ENCODE data around the gene GRAMD1A. TPM values are rescaled to one million over a fixed set of nuclear protein-coding genes. Genes with fewer than 3 reads are reported as not detected.
"Not testable (repeated sequence)": the region's sequence is repeated elsewhere in the genome, so short reads cannot be mapped to it uniquely, and the experiment has no call there.

The GRAMD1A gene
- total RNA-seq, 1 experiment from 2014 or later = 24.8 TPM

DNA sequence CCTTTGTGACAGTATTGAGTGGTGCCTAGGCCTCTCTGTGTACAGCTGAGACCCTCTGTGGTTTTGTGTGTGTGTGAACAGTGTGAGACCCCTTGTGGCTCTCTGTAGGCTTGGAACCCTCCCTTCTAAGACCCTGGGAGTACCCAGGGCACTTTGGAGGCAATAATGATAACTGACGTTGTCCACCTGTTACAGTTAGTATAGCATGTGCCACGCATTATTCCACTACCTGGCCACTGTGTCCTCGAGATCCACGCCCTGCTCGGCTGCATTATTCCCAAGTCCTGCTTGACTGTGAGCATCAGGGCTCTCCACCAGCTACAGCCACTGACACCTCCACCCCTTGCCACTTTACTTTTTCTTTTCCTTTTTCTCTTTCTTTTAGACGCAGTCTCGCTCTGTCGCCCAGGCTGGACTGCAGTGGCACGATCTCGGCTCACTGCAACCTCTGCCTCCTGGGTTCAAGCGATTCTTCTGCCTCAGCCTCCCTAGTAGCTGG lies 2.0 kb downstream of the GRAMD1A start:
- DNase-seq (ENCODE audit: low spot score) = no peak

DNA sequence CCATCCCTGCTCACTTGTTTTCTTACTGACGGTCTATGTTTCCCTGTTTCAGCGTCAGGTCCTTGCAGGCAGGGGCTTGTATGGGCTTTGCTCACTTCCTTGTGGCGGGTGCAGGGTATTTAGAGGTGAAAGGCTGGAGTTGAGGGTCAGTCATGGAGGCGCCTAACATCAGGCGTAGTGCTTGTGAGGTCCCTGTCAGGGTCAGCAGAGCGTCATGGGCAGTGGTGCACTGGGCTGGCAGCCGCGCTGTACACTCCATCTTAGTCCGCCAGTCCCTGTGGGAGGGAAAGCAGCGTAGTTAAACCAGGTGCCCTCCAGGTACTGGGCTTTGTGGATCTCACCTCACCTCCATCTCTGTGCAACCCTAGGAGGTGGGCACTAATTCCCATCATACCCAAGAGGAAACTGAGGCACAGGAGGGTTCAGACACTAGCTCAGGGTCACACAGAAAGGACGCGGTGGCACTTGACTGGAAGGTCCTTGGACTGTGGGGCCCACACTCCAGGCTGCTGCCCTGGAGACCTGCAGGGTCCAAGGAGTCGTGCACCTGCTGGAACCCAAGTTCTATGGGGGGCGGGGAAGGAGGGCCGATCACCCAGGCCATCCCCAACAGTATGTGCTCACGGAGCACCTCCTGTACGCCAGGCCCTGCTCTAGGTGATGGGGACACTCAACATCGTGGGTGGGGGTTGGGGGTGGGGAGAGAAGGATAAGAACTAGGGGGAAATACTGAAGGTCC lies 4.6 kb downstream of the GRAMD1A start:
- DNase-seq (ENCODE audit: low spot score) = no peak

DNA sequence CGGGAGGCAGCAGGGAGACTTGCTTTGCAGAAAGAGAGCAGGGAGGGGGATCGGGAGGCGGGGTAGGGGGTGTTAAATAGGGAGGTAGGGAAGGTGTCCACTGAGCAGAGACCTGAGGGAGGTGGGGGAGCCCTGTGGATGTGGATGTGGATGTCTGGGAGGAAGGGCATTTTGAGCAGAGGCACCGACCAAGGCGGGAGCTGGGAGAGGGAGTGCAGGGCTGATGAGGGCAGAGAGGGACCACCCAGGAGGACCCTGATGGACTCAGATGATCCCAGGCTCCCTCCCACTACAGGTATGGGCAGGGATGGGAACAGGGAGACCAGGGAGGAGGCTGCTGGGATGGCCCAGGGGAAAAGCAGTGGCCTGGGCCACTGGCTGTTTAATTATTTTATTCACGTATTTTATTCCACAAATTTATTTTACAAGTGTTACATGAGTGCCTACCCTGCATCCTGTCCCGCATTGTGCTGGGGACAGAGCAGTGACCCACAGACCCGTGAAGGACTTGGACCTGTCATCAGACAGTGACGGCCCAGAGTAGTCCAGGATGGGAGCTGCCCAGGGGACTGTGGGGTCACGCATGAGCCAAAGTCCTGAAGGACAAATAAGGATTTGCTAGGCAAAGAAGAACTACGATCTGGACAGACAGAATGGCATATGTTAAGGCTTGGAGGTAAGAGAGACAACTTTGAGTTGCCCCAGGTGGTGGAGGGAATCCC lies 5.3 kb downstream of the GRAMD1A start:
- DNase-seq (ENCODE audit: low spot score) = no peak

DNA sequence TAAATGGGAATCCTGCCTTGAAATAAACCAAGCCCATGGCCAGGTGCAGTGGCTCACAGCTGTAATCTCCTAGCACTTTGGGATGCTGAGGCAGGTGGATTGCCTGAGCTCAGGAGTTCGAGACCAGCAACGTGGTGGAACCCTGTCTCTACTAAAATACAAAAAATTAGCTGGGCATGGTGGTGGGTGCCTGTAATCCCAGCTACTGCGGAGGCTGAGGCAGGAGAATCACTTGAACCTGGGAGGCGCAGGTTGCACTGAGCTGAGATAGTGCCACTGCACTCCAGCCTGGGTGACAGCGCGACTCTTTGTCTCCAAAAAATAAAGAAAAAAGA lies 5.9 kb downstream of the GRAMD1A start:
- DNase-seq (ENCODE audit: low spot score) = not testable (repeated sequence)

DNA sequence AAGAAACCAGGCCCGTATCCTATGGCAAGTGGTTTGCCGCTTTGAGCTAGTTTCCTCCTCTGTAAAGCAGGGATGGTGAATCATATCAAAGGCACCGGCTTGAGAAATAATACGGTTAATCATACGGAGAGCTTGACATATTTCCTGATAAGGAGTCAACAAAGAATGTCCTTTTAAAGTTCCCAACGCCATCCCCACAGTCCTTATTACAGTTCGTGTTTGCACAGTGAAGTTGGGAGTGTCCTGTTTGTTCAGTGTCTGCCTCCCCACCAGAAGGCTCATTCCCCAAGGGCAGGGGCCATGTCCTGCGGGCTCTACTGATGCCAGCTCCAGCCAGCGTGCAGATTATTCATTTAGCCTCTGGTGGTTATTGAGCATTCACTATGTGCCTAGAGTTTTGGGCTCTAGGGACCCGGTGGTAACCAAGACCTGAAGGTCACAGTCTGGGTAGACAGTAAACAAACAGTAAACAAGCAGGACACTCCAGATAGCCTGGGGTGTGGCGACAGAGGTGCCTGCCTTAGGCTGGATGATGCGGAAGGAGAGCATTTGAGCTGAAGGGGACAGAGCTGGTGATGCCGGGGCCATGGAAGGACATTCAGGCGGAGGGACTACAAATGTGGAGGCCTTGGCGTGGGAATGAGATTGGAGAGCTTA lies 6.3 kb downstream of the GRAMD1A start:
- DNase-seq (ENCODE audit: low spot score) = peak; percentile 96

DNA sequence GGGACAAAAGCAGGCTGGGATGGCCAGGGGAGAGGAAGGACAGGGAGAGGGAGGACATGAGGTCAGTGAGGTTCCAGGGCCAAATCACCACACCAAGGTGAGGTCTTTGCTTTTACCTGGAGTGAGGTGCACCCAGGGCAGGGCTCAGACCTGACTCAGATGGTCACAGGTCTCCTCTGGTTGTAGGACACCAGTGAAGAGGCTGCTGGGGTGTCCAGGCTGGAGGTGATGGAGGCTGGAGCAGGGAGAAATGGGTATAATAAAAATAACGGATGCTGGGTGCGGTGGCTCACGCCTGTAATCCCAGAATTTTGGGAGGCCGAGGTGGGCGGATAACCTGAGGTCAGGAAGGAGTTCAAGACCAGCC lies 6.9 kb downstream of the GRAMD1A start:
- DNase-seq (ENCODE audit: low spot score) = no peak

DNA sequence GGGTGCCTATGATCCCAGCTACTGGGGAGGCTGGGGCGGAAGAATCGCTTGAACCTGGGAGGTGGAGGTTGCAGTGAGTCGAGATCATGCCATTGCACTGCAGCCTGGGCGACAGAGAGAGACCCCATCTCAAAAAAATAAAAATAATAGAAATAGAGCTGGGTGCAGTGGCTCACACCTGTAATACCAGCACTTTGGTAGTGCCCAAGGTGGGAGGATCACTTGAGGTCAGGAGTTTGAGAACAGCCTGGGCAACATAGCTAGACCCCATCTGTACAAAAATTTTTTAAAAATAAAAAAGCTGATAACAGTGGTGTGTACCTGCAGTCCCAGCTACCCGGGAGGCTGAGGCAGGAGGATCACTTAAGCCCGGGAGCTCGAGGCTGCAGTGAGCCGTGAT lies 7.3 kb downstream of the GRAMD1A start:
- DNase-seq (ENCODE audit: low spot score) = not testable (repeated sequence)

DNA sequence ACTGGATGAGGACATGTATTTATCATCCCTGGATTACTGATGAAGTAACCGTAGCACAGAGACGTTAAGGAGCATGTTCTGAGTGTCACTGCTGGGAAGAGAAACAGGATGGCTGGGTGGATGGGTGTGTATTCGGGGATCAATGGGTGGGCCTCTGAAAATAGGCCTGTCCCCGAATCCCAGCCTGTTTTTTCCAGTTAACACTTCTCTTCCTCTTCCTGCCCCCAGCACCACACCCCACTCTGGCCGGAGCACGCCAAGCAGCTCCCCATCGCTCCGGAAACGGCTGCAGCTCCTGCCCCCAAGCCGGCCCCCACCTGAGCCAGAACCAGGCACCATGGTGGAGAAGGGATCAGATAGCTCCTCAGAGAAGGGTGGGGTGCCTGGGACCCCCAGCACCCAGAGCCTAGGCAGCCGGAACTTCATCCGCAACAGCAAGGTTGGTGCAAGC lies 8.8 kb downstream of the GRAMD1A start:
- DNase-seq (ENCODE audit: low spot score) = no peak

DNA sequence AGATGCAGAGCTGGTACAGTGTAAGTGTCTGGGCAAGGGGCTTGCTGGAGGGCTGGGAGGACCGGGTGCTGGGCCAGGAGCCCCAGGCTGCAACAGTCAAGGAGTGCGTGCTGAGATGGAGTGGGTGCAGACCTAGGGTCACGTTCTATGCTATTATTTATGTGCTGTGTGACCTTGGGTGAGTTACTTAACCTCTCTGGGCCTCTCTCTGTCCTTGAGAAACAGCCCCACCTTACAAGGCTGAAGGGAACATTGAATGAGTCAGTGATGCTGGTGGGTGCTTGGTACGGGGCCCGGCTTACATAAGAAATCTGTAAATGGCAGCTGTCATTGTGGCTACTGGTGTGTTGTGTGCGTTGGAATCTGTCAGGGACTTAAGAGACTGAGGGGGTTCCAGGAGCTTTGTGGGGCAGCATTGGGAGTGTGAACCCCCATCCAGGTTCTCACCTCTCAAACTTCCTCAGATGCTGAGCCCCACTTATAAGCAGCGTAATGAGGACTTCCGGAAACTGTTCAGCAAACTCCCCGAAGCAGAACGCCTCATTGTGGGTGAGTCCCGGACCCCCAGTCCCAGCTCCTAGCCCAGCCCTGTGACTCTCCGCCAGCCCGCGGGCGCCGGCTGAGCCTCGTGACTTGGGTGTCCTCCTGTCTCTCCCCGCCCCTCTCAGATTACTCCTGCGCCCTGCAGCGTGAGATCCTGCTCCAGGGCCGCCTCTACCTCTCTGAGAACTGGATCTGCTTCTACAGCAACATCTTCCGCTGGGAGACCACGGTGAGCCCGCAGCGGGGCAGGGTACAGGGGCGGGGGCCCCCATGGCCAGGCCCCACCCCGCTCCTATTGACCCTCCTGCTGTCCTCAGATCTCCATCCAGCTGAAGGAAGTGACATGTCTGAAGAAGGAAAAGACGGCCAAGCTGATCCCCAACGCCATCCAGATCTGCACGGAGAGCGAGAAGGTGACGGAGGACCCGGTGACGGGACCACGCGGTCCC lies 9.6 kb downstream of the GRAMD1A start:
- DNase-seq (ENCODE audit: low spot score) = no peak

DNA sequence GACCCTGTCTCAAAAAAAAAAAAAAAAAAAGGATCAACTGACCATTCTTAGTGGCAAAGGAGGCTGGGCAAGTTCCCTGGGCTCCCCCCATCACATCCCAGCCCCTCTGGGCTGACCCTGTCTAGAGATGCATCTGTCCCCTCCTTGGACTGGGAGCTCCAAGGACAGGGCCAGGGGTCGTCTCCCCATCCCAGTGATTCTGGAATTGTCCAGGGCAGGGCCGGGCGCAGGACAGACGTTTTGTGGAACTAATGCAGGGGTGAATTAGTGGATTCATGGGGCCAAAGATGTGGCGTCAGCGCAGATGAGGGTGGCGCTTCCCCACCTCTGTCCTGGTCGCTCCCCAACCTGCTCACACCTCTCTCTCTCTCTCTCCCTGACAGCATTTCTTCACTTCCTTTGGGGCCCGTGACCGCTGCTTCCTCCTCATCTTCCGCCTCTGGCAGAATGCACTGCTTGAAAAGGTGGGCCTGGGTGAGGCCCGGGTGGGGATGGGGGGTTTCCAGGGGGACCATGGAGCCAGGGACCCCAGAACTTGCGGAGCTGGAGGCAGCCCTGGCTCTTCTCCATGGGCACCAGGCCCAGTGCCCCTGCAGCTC lies 11.1 kb downstream of the GRAMD1A start:
- DNase-seq (ENCODE audit: low spot score) = no peak

DNA sequence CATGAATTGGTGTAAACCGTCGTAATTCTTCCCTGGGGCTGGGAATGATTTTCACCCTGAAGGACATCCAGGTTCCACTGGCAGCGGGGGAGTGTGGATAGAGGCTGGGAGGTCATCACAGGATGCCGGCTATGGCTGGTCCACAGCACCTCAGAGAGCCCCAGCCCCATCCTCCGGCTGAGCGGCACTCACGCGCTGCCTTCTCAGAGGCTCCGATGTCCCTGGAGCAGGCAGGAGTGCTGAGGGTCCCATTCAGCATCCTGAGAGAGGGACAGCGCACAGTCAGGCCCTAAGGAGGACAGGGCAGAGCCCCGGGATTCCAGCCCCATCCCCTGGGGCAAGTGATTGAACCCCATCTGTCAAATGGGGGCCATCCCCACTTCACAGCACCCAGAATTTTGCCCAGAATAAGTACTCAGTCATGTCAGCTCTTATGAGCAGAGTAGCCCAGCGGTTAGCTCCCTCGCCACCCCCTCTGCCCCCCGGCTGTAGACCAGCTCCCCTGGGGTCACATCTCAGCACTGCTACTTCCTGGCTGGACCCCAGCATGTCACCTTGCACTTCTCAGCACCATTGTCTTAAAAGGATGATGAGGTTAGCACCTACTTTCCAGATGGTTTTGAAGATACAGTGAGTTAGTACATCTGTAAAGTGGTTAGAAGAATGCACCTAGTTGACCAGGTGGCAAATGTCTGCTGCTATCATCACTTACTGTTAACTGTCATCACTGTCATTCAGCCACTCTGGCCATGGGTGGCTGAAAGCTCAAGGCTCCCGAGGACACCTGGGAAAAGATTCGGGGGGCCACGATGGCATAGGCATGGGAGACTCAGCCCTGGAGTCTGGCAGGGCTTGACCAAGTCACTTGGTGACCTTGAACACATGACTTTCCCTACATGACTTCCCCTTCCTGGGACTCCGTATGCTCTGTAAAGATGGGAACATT lies 11.9 kb downstream of the GRAMD1A start:
- DNase-seq (ENCODE audit: low spot score) = no peak

DNA sequence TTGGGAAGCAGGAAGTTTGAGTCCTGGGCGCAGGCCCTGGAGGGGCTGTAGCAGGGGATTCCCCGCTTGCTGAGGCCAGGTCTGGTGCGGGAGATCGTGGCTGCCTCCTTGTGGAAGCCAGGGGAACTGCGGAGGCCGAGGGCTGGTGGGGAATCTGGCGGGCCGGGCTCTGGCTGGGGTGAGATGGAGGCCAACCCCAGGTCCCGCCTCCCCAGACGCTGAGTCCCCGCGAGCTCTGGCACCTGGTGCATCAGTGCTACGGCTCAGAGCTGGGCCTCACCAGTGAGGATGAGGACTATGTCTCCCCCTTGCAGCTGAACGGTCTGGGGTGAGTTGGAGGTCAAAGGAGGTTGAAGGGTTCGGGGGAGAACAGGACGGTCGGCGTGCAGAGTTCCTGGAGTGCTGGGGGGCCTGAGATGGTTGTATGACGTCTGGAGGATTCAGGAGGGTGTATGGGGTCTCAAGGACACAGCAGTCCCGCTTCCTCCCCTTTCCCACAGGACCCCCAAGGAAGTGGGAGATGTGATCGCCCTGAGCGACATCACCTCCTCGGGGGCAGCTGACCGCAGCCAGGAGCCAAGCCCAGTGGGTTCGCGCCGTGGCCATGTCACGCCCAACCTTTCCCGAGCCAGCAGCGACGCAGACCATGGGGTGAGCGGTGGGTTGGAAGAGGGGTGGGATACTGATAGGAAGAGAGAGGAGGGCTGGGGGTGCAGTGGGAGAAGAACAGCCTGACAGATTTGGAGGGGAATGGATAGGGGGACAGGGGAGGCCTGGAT lies 13.1 kb downstream of the GRAMD1A start:
- peak; percentile 76 for DNase-seq (ENCODE audit: low spot score)

DNA sequence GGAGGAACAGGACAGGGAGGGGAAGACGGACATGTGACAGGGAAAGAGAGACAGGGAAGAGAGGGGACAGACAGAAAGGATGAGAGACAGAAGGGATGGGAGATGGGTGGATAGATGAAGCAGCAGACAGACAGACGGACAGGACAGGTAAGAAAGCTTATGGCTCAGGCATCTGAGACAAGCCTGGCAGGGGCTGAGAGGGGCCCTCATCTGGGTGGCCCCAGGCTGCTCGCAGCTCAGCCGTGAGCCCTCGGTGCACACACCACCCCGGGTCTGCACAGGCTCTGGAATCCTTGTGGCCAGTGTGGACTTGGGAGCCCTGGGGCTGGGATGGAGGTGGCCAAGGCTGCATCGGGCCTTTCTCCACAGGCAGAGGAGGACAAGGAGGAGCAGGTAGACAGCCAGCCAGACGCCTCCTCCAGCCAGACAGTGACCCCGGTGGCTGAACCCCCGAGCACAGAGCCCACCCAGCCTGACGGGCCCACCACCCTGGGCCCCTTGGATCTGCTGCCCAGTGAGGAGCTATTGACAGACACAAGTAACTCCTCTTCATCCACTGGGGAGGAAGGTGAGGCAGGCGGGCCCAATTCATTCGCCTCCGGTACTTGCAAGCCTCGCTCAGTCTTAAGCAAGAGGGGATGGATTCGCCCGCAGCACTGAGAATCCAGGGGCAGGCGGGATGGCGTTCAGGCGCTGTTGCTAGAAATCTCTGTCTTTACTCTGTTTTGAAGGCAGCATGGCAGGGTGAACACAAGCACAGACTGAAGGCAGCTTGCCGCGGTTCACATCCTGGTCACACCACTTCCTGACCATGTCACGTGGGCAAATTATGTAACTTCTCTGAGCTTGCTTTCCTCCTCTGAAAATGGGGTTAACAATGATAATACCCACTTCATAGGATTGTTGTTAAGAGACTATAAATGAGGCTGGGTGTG lies 14.0 kb downstream of the GRAMD1A start:
- DNase-seq (ENCODE audit: low spot score) = no peak

DNA sequence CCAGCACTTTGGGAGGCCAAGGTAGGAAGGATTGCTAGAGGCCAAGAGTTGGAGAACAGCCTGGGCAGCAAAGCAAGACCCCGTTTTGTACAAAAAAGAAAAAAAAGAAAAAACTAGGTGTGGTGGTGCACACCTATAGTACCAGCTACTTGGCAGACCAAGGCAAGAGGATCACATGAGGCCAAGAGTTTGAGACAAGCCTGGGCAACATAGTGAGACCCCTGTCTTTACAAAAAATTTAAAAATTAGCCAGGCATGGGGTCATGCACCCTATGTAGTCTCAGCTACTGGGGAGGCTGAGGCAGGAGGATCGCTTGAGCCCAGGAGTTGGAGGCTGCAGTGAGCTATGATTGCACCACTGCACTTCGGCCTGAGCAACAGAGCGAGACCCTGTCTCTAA lies 14.7 kb downstream of the GRAMD1A start:
- not testable (repeated sequence) for DNase-seq (ENCODE audit: low spot score)

DNA sequence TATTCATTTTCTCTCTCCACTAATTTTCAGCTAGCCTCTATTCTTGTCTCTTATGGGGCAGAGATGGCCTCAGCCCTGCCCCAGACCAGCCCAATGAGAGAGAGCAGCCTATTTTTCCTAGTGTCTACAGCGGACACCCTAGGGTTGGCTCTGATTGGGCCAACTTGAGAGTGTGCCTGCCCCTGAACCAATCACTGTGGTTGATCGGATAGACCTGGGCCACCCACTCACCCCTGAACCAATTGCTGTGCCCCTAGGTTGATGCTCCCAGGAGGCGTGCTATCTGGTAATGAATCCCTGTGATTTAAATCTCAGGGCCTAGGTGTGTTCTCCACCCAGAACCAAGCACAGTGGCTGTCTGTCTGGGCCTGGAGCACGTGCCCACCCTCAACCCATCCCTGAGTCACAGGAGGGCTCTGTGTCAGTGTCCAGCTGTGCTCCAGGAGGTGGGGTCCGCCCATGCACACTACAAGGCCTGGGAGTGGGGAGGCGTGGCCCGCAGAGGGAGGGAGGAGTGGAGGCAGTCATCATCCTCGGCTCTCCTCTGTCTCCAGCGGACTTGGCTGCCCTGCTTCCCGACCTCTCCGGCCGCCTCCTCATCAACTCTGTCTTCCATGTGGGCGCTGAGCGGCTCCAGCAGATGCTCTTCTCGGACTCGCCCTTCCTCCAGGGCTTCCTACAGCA lies 15.3 kb downstream of the GRAMD1A start:
- no peak for DNase-seq (ENCODE audit: low spot score)

DNA sequence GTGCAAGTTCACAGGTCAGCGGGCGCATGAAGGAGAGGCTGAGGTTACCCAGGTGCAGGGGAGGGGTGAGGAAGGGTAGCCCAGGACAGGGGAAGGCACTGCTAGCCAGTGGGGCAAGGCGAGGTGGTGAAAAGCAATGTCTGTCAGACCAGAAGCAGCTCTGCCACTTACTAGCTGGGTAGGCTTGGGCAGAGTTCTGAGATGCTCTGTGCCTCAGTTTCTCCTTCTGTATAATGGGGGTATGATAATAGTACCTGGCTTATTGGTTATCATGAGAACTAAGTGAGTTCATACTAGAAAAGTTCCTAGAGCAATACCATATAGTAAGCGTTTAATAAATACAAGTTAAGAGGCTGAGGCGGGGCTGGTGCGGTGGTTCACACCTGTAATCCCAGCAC lies 15.8 kb downstream of the GRAMD1A start:
- DNase-seq (ENCODE audit: low spot score) = no peak

DNA sequence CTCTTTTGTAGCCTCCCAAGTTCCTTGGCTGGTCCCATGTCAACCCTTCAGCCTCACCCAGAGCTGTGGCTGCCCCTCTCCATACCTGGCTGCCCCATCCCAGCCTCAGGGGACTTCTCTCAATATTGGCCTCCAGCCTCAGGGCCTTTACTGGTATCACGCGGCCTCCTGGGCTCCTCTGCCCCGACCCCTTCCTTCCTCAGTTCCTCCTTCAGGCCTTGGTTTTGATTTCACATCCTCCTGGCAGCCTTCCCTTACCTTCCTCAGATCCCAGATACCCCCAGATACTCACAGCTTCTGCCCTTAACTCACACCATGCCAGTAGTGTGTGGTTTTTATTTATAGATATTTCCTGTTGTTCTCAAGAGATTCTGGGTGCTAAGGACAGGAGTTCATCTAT lies 17.4 kb downstream of the GRAMD1A start:
- DNase-seq (ENCODE audit: low spot score) = no peak

Data from HT-29 (cell line).